ENCODE results near the gene CBFA2T2. TPM values are rescaled to one million over a fixed set of nuclear protein-coding genes. Genes with fewer than 3 reads are reported as not detected.

The CBFA2T2 gene
- total RNA-seq, 2 experiments from 2014 or later = 6.4 to 6.7 TPM

DNA sequence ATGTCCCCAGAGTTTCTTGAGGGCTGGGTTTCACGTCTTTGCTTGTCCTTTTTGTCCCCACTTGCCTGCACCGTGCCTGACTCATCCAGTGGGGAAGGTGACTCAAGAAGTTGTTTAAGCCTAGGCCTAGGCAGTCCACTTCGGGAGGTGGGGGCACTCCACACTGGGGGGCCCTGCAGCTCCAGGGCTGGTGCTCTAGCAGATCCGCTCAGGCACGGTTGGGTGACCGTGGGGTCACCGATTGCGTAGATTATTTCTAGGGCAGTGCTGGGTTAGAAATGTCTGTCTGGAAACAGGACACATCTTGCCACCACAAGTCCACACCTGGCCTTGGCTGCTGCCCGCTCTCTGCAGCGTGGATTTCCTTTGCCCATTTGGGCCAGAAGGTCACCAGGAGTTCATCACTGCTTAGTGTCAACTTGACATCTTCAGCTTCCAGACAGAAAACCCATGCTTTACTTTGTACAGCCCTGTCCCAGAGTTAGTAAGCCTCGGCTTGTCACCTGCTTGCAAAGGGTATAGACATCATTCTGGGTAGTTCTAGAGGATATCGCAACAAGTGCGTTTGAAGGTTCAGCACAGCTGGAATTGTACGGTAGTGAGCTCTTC lies 158.6 kb downstream of the CBFA2T2 start:
- no peaks in the 10 kb centered on the region for H3K36me3 Mint-ChIP-seq
- H3K27me3 Mint-ChIP-seq = no peaks in the 10 kb centered on the region
- H3K4me3 Mint-ChIP-seq = no peak overlapping the region
- no peak overlapping the region for H3K27ac Mint-ChIP-seq
- peaks cover 16% of the 10 kb centered on the region for H3K4me1 Mint-ChIP-seq
- no peaks in the 10 kb centered on the region for H3K9me3 Mint-ChIP-seq
- no peak for DNase-seq

- Mint-ChIP-seq H3K4me3 (no peak overlapping the region), H3K9me3 (no peaks in the 10 kb centered on the region), H3K4me1 (peaks cover 16% of the 10 kb centered on the region), H3K27ac (no peak overlapping the region), H3K27me3 (no peaks in the 10 kb centered on the region), H3K36me3 (no peaks in the 10 kb centered on the region)
- DNase-seq = no peak
These were observed 159.3 kb downstream of the CBFA2T2 start for GRCh38 chr20:33649201-33649681.

- Mint-ChIP-seq H3K4me1 (peaks cover 16% of the 10 kb centered on the region), H3K4me3 (no peak overlapping the region)
These were observed 160.3 kb downstream of the CBFA2T2 start for GRCh38 chr20:33650111-33650752.

DNA sequence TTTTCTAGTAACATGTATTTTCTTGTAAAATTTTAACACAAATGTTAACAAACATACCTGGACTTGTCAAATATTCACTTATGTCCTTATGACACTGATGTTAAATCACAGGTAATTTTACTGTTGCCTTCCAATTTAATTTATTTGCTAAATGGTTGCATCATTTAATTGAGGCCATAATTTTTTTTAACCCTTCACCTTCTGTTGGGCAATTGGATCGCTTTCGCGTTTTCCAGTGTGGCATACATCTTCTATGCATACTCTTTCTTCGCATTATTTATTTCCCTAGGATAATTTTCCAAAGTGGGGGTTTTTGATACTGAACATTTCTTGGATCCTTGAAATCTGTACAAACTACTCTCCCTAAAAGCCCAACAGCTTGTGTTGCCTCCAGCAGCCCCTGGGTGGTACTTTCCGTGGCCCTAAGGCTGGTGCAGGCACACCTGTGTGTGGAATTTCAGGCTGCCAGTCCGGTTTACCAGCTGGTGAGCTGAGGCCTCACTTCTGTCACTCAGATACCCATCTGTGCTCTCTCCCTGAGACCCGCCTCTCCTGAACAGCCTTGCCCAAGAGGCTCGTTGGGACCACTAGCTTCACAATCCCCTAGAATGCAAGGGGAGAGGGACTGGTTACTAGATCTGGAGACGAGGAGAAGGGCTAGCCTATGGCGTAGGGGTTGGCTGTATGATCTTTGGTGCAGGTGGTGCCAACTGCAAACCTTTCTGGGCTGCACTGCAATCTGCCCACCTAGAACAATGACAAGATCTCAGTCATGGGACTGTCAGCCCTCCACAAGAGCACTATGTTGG lies 161.1 kb downstream of the CBFA2T2 start:
- Mint-ChIP-seq H3K4me1 (peaks cover 16% of the 10 kb centered on the region), H3K4me3 (no peak overlapping the region), H3K36me3 (no peaks in the 10 kb centered on the region), H3K9me3 (no peaks in the 10 kb centered on the region), H3K27me3 (no peaks in the 10 kb centered on the region), H3K27ac (no peak overlapping the region)
- DNase-seq = no peak

More at GRCh38 chr20:33650111-33650752, 160.3 kb downstream of the CBFA2T2 start:
- H3K9me3 Mint-ChIP-seq = no peaks in the 10 kb centered on the region
- no peaks in the 10 kb centered on the region for H3K36me3 Mint-ChIP-seq
- DNase-seq = no peak
- H3K27me3 Mint-ChIP-seq = no peaks in the 10 kb centered on the region
- no peak overlapping the region for H3K27ac Mint-ChIP-seq

DNA sequence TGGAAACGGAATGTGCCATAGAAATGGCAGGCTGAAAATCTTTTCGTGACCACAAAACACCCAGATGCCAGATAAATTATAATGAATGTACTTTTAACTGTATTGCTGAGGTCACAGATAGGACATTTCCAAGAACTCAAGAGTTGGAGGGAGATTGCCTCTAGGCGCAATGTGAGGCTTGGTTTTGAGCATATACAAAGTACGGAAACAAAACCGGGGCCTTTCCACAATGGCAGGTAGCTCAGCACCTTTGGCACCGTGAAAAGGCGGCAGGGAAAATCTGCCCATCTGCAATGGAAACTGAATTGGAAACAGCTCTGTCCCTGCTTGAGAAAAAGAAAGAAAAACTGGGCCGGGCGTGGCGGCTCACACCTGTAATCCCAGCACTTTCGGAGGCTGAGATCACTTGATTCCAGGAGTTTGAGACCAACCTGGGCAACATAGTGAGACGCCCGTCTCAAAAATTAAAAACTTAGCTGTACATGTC lies 161.7 kb downstream of the CBFA2T2 start:
- H3K36me3 Mint-ChIP-seq = no peaks in the 10 kb centered on the region
- no peak for DNase-seq
- H3K4me3 Mint-ChIP-seq = no peak overlapping the region
- no peak overlapping the region for H3K27ac Mint-ChIP-seq
- H3K27me3 Mint-ChIP-seq = no peaks in the 10 kb centered on the region
- peaks cover 16% of the 10 kb centered on the region for H3K4me1 Mint-ChIP-seq
- H3K9me3 Mint-ChIP-seq = no peaks in the 10 kb centered on the region

- peaks cover 16% of the 10 kb centered on the region for H3K4me1 Mint-ChIP-seq
- no peaks in the 10 kb centered on the region for H3K9me3 Mint-ChIP-seq
- no peaks in the 10 kb centered on the region for H3K36me3 Mint-ChIP-seq
- H3K27ac Mint-ChIP-seq = no peak overlapping the region
- no peaks in the 10 kb centered on the region for H3K27me3 Mint-ChIP-seq
- no peak overlapping the region for H3K4me3 Mint-ChIP-seq
- DNase-seq = peak; percentile 57
These were observed 163.5 kb downstream of the CBFA2T2 start for GRCh38 chr20:33653218-33653899.

DNA sequence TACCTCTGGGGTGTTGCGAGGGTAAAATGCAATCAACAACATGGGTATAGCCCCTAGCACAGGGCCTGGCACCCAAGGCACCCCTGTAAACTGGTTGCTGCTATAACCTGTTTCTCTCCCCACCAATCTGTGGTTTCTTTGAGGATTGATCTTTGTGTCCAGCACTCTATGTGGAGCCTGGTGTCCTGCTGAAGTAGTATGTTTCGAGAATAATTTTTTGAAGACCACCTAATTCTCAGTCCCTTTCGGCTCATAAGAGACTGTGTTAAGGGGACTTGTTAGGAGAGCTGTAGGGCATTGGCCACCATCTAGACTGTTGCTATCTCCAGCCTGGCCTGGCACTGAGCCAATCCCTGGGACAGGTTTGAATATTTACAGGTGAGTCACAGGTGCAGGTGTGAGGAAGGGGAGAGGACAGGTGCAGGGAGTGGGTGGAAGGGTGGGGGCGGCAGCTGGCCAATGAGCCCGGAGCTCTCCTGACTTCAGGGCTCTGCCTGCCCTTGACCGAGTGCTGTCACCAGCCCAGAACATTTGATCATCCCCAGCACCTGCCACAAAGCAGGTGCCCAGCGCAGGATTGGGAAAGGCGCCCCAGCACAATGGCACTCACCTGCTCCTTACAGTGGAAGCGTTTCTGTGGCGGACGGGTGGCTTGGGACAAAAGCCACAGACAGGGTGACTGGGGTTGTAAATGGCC lies 164.2 kb downstream of the CBFA2T2 start:
- Mint-ChIP-seq H3K36me3 (no peaks in the 10 kb centered on the region), H3K4me3 (no peak overlapping the region), H3K27ac (no peak overlapping the region), H3K4me1 (peaks cover 14% of the 10 kb centered on the region), H3K27me3 (no peaks in the 10 kb centered on the region), H3K9me3 (no peaks in the 10 kb centered on the region)
- no peak for DNase-seq

GRCh38 chr20:33654680-33655161 lies 164.8 kb downstream of the CBFA2T2 start:
- H3K27ac Mint-ChIP-seq = no peak overlapping the region
- no peak for DNase-seq
- no peaks in the 10 kb centered on the region for H3K27me3 Mint-ChIP-seq
- H3K4me1 Mint-ChIP-seq = peaks cover 9% of the 10 kb centered on the region
- H3K4me3 Mint-ChIP-seq = no peak overlapping the region
- H3K36me3 Mint-ChIP-seq = no peaks in the 10 kb centered on the region
- H3K9me3 Mint-ChIP-seq = no peaks in the 10 kb centered on the region

DNA sequence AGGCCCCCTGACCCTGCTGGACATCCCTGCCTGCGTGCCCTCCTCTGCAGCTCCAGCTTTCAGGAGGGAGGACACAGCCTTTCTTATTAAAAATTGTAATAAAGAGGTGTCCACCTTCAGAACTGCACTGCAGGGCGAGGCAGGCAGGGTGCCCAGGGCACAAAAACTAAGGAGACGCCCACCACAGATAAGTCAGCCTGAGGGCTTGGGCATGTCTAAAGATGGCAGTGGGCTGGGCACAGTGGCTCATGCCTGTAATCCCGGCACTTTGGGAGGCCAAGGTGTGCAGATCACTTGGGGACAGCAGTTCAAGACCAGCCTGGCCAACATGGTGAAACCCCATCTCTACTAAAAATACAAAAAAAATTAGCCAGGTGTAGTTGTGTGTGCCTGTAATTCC lies 165.3 kb downstream of the CBFA2T2 start:
- Mint-ChIP-seq H3K9me3 (no peaks in the 10 kb centered on the region), H3K27ac (no peak overlapping the region), H3K4me1 (peaks cover 6% of the 10 kb centered on the region), H3K27me3 (no peaks in the 10 kb centered on the region), H3K4me3 (no peak overlapping the region), H3K36me3 (no peaks in the 10 kb centered on the region)
- DNase-seq = no peak

DNA sequence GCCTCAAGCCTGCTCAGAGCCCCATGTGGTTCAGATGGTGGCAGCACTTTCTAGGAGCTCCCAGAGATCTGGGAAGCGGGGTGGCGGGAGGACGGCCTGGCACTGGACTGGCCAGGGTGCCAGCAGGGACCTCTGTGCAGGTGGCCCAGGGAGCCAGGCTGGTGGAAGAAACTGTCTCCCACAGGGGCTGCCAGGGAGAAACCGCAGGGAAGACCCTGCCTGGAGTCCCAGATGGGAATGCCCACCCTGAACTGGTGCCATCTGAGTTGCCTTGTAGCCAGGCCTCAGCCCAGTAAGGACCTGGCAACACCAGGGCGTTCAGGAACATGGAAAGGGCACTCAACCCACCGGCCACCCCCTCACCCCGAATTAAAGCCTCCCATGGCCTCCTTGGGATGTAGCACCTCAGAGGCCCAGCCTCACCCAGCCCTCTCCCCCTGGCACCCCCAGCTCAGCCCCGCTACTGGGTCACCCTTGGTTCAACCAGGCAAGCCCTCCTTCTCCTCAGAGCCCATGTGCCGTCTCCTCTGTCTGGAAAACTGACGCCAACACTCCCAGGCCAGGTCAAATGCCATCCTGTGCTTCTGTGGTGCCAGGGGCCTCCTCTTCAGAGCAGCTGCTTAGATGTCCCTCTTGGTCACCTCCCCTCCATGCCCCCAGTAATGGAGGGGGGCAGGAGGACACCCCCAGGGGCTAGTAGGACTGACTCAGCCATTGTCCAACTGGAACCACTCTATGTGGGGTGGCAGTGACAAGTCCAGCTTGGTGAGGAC lies 166.3 kb downstream of the CBFA2T2 start:
- Mint-ChIP-seq H3K27ac (no peak overlapping the region), H3K27me3 (no peaks in the 10 kb centered on the region), H3K36me3 (no peaks in the 10 kb centered on the region), H3K9me3 (no peaks in the 10 kb centered on the region), H3K4me1 (peaks cover 6% of the 10 kb centered on the region), H3K4me3 (no peak overlapping the region)
- no peak for DNase-seq

DNA sequence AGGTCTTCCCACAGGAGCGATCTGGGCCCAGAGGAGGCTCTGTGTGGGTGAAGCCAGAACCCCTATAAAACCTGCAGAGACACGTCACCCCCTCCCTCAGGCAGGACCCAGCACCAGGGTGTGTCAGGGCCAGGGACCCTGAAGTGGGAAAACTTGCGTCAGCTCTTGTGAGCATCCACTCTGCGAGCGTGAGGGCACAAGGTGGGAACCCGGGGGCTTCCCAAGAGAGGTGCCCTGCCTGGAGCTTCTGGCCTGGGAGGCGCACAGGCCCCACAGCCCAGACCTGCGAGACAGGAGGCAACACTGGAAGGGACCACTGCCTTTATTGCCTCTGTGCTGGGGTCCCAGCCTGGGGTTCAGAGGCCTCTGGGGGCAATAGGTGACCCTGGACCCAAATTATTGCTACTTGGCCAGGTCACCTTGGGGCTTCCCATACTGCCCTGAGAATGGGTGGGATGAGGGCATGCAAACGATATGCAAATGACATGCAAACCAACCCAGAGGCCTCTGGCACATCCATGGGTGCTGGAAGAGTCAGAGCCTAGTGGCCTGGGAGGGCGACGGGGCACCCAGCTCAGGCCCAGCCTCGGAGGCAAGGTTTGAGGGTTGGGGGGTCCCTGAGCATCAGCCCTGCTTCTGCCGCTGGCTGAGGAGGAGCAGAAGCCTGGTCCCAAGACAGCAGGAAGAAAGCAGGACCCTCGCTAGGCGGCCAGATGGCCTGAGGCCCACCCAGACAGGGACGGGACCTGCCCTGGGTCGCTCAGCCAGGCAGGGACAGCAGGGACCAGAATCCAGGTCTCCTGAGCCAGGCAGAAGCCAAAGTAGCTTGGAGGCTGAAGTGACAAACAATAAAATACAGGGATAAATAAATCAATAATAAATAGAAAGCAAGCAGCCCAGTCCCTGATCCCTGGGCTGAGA lies 167.1 kb downstream of the CBFA2T2 start:
- H3K4me1 Mint-ChIP-seq = peaks cover 6% of the 10 kb centered on the region
- no peak overlapping the region for H3K4me3 Mint-ChIP-seq
- DNase-seq = no peak
- no peaks in the 10 kb centered on the region for H3K27me3 Mint-ChIP-seq
- H3K9me3 Mint-ChIP-seq = no peaks in the 10 kb centered on the region
- no peak overlapping the region for H3K27ac Mint-ChIP-seq
- no peaks in the 10 kb centered on the region for H3K36me3 Mint-ChIP-seq

GRCh38 chr20:33657704-33658095 lies 167.8 kb downstream of the CBFA2T2 start:
- Mint-ChIP-seq H3K9me3 (no peaks in the 10 kb centered on the region), H3K27ac (no peak overlapping the region), H3K36me3 (no peaks in the 10 kb centered on the region), H3K4me3 (no peak overlapping the region), H3K27me3 (no peaks in the 10 kb centered on the region), H3K4me1 (peaks cover 5% of the 10 kb centered on the region)
- no peak for DNase-seq

- no peaks in the 10 kb centered on the region for H3K9me3 Mint-ChIP-seq
These were observed 168.6 kb downstream of the CBFA2T2 start for GRCh38 chr20:33658510-33658909.

More at GRCh38 chr20:33658510-33658909, 168.6 kb downstream of the CBFA2T2 start:
- Mint-ChIP-seq H3K27ac (no peak overlapping the region), H3K36me3 (no peaks in the 10 kb centered on the region), H3K27me3 (no peaks in the 10 kb centered on the region), H3K4me3 (no peak overlapping the region), H3K4me1 (peaks cover 2% of the 10 kb centered on the region)
- no peak for DNase-seq

All from activated naive CD8-positive, alpha-beta T cell treated with anti-CD3 and anti-CD28 coated beads for 36 hours (primary cell).